ENCODE data around the gene UNKL. TPM values are rescaled to one million over a fixed set of nuclear protein-coding genes. Genes with fewer than 3 reads are reported as not detected.

UNKL gene
- total RNA-seq, 2 experiments from 2014 or later = 26.0 to 33.4 TPM

DNA sequence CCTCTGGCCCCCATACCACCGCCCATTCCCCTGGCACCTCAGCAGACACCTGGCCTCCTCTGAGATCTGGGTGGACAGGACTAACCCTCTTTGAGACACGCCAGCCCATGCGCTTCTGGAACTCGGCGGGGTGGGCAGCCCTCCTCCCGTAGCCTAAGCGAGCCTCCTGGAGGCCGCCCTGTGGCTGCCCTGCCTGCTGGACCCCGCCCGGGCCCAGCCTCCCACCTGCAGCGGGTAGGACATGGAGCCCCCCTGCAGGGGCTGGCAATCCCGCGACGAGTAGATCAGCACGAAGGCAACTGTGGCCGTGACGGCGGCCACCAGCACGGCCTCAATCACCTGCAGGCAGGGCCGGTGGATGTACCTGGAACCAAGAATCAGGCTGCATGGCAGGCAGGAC, 38.0 kb upstream of the UNKL start:
- no peak overlapping the region for H3K4me3 Mint-ChIP-seq
- ChIA-PET POLR2A (no interaction called here), CTCF (no interaction called here)
- H3K27me3 Mint-ChIP-seq = no peaks in the 10 kb centered on the region
- no peaks in the 10 kb centered on the region for H3K9me3 Mint-ChIP-seq
- intact Hi-C loops (cut with micrococcal nuclease) = no loop called here
- H3K27ac Mint-ChIP-seq = no peak overlapping the region
- peaks cover 7% of the 10 kb centered on the region for H3K4me1 Mint-ChIP-seq (ENCODE audit: low read depth)
- no peak for DNase-seq
- peaks cover 2% of the 10 kb centered on the region for H3K36me3 Mint-ChIP-seq

DNA sequence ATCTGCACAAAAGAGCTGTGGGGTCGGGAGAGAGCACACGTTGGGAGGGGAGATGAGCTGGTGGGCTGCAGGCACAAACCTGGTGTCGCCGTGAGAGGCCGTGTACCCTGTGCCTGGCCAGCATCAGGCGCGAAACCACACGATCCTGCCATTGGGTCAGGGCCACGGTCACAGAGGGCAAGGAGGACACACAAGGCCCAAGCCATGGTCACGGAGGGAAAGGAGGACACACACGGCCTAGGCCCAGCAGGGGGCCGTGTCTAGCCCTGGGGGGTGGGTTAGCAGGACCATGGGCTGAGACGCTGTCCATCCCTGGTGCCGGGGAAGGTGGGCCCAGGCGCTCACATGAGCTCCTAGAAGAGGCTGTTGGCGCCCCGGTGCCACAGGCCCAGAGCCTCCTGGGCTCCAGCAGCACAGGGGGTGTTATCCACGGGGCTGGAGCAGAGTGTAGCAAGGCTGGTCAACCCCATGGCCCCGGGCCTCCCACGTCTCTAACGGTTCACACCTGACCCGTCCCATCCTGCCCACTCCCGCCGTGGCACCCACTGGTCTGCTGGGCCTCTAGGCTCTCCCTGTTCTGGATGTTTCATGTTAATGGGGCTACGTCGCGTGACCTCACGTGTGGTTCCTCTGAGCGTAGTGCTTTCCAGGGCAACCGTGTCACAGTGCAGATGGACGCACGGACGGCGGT, 37.3 kb upstream of the UNKL start:
- no peak for DNase-seq
- Mint-ChIP-seq H3K36me3 (peaks cover 2% of the 10 kb centered on the region), H3K4me3 (no peak overlapping the region), H3K9me3 (no peaks in the 10 kb centered on the region), H3K27ac (no peak overlapping the region), H3K4me1 (ENCODE audit: low read depth) (peaks cover 7% of the 10 kb centered on the region), H3K27me3 (no peaks in the 10 kb centered on the region)
- intact Hi-C loops (cut with micrococcal nuclease) = no loop called here
- POLR2A ChIA-PET = no interaction called here
- CTCF ChIA-PET = no interaction called here

DNA sequence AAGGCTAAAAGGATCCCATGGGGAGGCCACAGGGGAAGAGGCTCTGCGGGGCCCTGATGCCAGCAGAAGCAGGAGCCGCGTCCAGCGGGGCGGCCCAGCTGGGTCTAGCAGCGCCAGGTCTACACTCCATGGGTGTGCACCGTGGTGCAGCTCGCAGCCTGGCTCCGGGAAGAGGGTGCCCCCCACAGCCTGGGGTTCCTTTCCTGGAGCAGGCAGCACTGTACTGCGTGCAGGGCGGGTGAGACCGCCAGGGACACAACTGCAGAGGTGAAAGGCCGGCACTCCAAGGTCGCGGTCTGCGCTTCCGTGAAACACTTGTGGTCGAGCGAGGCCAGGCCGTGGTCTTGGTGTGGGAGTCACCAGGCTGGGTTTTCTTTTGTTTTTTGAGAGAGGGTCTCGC, 36.3 kb upstream of the UNKL start:
- Mint-ChIP-seq H3K27me3 (no peaks in the 10 kb centered on the region), H3K36me3 (peaks cover 2% of the 10 kb centered on the region), H3K4me3 (no peak overlapping the region), H3K27ac (no peak overlapping the region), H3K4me1 (ENCODE audit: low read depth) (peaks cover 7% of the 10 kb centered on the region), H3K9me3 (no peaks in the 10 kb centered on the region)
- POLR2A ChIA-PET = no interaction called here
- no peak for DNase-seq
- CTCF ChIA-PET = no interaction called here
- intact Hi-C loops (cut with micrococcal nuclease) = no loop called here

DNA sequence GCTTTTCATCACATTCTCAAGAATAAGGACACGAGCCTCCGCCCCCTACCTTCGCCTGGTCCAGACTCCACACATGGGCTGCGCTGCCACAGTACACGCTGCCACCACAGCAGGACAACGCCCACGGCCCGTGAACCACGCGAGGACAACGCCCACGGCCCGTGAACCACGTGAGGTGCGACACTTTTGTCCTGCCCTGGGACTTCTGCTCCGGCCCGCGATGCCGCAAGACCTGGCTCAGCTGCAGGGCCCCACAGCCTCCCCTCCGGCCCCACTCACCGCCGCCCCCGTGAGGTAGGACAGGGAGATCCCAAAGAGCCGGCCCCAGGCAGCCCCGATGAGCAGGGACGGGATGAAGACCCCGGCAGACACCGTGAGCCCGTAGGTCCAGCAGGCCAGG, 35.7 kb upstream of the UNKL start:
- Mint-ChIP-seq H3K27ac (no peak overlapping the region), H3K27me3 (no peaks in the 10 kb centered on the region), H3K36me3 (peaks cover 2% of the 10 kb centered on the region), H3K4me1 (ENCODE audit: low read depth) (peaks cover 7% of the 10 kb centered on the region), H3K4me3 (no peak overlapping the region), H3K9me3 (no peaks in the 10 kb centered on the region)
- DNase-seq = no peak
- POLR2A ChIA-PET = no interaction called here
- CTCF ChIA-PET = no interaction called here
- intact Hi-C loops (cut with micrococcal nuclease) = no loop called here

DNA sequence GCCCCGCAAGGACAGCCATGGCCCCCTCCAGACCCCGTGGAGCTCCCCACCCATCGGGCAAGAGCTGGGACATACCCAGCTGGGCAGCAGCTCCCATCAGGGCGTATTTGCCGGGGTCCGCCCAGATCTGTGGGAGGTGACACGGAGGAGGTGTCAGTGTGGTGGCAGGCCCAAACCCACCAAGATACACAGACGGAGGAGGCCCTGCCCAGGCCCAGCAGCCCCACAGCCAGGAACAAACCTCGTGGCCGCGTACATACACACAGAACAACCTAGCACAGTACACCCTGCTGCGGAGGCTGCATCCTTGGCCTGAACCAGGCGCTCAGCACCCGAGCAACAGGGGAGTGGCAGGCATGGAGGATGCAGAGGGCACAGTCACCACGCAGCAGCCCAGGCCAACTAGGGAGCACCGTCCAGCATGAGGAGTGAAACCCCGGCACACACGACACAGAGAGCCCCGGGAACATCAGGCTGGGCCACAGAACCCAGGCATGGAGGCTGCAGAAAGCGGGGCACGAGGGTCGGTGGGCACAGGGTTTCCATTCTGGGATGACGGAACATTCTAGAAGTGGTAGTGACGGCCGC, 34.8 kb upstream of the UNKL start:
- Mint-ChIP-seq H3K4me1 (ENCODE audit: low read depth) (peaks cover 6% of the 10 kb centered on the region), H3K36me3 (peaks cover 2% of the 10 kb centered on the region), H3K27me3 (no peaks in the 10 kb centered on the region), H3K4me3 (no peak overlapping the region), H3K27ac (no peak overlapping the region), H3K9me3 (no peaks in the 10 kb centered on the region)
- CTCF ChIA-PET = no interaction called here
- intact Hi-C loops (cut with micrococcal nuclease) = no loop called here
- POLR2A ChIA-PET = no interaction called here
- DNase-seq = no peak

DNA sequence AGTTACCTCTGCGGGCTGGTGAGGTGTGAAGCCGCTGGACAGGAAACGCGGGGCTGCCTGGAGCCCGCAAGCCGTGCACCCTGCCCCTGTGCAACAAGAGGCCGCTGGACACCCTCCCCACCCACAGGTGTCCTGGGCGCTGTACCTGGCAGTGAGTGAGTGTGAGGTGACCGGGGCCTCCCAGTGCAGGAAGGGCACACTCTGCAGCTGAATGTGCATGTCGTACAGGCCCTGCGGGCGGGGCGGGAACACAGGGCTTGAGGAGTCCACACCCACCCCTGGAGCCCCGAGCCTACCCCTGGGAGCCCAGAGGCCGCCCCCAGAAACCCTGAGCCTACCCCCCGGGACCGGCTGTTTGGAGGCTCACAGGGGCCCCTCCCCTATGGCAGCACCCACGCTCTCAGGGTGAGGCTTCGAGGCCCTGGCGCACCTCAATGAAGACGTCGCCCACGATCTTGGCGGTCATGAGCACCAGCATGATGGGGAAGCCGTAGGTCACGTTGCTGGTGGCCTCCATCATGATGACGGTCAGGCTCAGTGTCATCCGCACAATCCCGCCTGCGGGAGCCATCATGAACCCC, 34.1 kb upstream of the UNKL start:
- H3K4me3 Mint-ChIP-seq = no peak overlapping the region

DNA sequence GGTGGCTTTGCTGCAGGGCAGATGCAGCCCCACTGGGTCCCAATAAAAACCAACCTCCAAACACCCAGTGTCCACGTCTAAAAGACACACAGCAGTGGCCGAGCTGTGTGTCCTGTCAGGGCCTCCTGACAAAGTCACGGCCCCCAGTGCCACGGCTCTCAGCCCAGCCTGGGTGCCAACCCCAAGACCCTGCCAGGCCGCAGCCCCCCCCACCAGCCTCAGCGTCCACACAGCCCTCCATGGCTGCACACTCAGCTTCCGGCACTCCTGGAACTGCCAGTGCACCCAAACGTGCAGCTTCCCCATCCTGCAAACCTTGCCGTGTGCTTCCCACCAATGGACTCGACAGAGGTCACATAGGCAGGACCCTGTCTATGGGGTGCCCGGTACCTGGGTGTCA, 33.5 kb upstream of the UNKL start:
- Mint-ChIP-seq H3K4me3 (no peak overlapping the region), H3K9me3 (no peaks in the 10 kb centered on the region), H3K4me1 (ENCODE audit: low read depth) (no peaks in the 10 kb centered on the region), H3K27me3 (no peaks in the 10 kb centered on the region), H3K36me3 (peaks cover 2% of the 10 kb centered on the region), H3K27ac (no peak overlapping the region)
- ChIA-PET POLR2A (interaction anchor here (0.6 kb wide), 1 partner anchor 191 kb away, joined by 3 read pairs; no protein-coding TSS in a partner anchor), CTCF (no interaction called here)
- DNase-seq = no peak
- intact Hi-C loops (cut with micrococcal nuclease) = no loop called here

More for the DNA sequence above, 34.1 kb upstream of the UNKL start:
- peaks cover 2% of the 10 kb centered on the region for H3K36me3 Mint-ChIP-seq
- intact Hi-C loops (cut with micrococcal nuclease) = no loop called here
- ChIA-PET POLR2A (no interaction called here), CTCF (no interaction called here)
- no peaks in the 10 kb centered on the region for H3K9me3 Mint-ChIP-seq
- H3K27me3 Mint-ChIP-seq = no peaks in the 10 kb centered on the region
- no peak overlapping the region for H3K27ac Mint-ChIP-seq
- no peak for DNase-seq
- peaks cover under 1% of the 10 kb centered on the region for H3K4me1 Mint-ChIP-seq (ENCODE audit: low read depth)

DNA sequence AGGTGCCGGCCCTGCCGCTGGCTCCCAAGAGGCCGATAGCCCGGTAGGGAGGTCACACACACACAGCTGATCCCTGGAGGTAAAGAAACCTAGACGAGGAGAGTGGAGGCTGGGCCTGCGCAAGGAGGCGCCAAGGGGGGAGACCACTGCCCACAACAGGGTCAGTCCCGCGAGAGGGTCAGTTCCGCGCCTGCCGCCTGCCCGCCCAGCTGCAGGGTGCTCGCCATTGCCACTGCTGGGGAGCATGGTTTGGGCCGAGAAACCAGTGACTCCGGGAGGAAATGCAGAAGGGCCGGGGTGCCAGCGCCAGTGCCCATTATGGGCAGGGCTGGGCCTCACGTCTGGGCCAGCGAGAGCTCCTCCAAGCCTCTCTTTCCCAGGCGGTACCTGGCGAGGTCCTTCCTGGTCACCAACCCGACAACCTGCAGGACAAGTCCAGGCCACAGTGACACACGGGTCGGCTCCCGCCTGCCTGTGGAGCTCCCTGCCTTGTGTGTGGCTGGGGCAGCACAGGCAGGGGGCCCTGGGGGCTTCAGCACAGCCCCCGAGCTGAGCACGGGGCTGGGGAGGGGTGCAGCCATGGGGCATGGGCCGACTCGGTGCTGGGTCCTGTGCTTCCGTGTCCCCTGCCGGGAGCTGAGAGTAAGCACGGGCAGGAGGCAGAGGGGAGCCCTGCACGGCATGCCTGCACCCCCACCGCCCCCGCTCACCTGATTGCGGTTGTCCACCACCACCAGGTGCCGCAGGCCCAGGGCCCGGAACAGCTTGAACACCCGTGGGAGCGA, 32.0 kb upstream of the UNKL start:
- DNase-seq = no peak
- POLR2A ChIA-PET = no interaction called here
- no peaks in the 10 kb centered on the region for H3K9me3 Mint-ChIP-seq
- no peaks in the 10 kb centered on the region for H3K4me1 Mint-ChIP-seq (ENCODE audit: low read depth)
- no peaks in the 10 kb centered on the region for H3K27me3 Mint-ChIP-seq
- no peak overlapping the region for H3K4me3 Mint-ChIP-seq
- intact Hi-C loops (cut with micrococcal nuclease) = no loop called here
- no peak overlapping the region for H3K27ac Mint-ChIP-seq
- peaks cover 2% of the 10 kb centered on the region for H3K36me3 Mint-ChIP-seq
- CTCF ChIA-PET = no interaction called here

DNA sequence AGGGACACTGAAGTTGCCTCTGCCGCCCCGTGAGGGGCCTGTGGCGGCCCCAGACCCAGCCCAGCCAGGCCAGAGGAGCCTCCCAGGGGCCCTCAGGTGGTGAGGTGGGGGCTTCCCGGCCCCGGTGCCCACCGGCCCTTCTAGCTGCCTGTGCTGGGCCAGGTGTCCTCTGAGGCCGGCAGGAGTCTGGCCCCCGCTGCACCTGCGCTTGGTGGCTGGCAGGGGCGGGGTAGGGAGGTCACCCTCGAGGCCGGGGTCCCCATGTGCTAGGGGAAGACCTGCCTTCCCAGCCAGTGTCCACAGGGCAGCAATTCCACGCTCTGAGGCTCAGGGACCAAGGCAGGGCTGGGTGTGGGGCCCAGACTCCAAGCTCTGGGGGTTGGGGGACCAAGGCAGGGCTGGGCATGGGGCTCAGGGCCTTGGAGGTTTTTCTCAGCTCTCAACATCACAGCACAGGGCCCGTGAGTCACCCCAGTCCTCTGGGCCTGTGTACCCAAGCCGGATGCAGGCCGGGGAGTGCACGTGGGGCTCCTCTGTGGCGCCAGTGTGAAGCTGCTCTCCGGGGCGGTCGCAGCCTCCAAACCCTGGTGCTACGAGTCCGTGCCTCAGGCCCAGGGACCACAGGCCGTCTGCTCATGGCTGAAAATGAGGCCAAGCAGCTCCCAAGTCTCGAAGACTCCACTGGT, 31.2 kb upstream of the UNKL start:
- no peaks in the 10 kb centered on the region for H3K4me1 Mint-ChIP-seq (ENCODE audit: low read depth)
- H3K4me3 Mint-ChIP-seq = no peak overlapping the region
- ChIA-PET CTCF (no interaction called here), POLR2A (no interaction called here)
- H3K9me3 Mint-ChIP-seq = no peaks in the 10 kb centered on the region
- H3K27me3 Mint-ChIP-seq = no peaks in the 10 kb centered on the region
- no peaks in the 10 kb centered on the region for H3K36me3 Mint-ChIP-seq
- no peak for DNase-seq
- no peak overlapping the region for H3K27ac Mint-ChIP-seq
- intact Hi-C loops (cut with micrococcal nuclease) = no loop called here

DNA sequence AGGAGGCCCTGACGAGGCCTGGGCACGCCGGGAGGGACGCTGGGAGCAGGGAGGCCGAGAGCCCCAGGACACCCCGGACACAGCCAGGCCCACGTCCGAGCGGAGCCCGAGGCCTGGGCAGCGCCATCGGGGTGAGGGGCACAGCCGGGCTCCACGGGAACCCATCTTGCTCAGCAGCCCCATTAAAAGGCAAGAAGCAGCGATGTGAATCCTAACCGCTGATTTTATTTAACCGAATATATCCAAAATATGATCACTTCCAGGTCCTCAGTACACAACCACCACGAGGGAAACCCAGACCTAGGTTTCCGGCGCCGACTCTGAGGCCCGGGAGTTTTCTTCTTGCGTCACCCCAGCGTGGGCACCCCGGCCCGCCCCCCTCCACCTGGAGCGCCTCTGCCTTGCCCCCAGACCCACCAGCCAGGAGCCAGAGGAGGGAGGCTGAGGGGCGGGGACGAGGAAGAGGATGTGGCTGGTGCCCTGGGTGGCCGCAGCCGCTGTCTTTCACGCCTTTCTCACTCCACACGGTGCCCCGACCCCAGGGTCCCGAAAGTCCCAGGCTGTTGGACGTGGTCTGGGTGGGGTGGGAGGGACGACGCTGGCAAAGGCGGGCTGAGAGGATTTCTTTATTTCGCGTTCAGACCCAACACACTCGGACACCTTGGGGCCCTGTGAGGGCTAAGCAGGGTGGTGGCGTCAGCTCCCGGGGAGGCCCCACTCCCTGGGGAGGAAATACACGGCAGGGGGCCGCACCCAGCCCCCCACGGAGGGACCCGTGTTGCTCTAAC, 30.4 kb upstream of the UNKL start:
- CTCF ChIA-PET = no interaction called here
- H3K4me3 Mint-ChIP-seq = no peak overlapping the region
- H3K9me3 Mint-ChIP-seq = no peaks in the 10 kb centered on the region
- no peaks in the 10 kb centered on the region for H3K4me1 Mint-ChIP-seq (ENCODE audit: low read depth)
- H3K27ac Mint-ChIP-seq = no peak overlapping the region
- no peaks in the 10 kb centered on the region for H3K36me3 Mint-ChIP-seq
- DNase-seq = no peak
- intact Hi-C loops (cut with micrococcal nuclease) = no loop called here
- H3K27me3 Mint-ChIP-seq = no peaks in the 10 kb centered on the region
- POLR2A ChIA-PET = no interaction called here

DNA sequence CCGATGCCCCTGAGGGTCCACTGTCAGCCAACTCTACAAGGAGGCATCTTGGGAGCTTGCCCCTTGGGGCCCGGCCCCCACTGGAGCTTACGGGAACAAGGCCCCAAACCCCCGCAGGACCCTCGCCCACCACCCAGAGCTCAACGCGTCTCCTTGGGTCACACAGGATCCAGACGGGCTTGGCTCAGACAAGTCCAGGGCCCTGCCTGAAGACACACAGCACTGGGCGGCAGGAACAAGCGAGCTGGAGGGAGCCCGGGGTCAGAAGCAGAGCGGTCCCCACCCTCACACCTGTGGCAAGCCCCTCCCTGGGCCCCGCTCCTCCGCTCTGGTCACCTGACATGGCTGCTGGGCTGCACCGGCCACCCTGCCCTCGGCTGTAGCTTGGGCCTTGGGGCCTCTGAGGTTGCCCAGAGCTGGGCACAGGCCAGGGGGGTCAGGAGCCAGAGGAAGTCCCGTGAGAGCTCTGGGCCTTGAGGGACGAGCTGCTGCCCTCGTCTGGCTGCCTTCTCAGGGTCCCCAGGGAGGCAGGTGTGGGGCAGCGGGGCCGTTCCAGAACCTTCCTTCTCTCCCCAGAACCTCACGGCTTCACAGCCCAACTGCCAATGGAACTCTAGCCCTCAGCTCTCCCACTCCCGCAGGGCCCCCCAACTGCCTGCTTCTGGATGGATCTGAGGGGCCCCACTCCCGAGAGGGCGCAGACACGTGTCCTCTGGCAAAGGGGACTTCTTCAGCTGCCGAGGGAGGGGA, 29.7 kb upstream of the UNKL start, which contains the start of gene CCDC154:
TSS of gene CCDC154 (minus strand) at position 577 of the 750 bp plus-strand sequence. CDS start at position 343, 234 bp downstream.
- Mint-ChIP-seq H3K36me3 (no peaks in the 10 kb centered on the region), H3K4me3 (no peak within 1 kb of the TSS), H3K4me1 (ENCODE audit: low read depth) (no peaks in the 10 kb centered on the region), H3K9me3 (no peaks in the 10 kb centered on the region), H3K27ac (no peak within 1 kb of the TSS), H3K27me3 (no peaks in the 10 kb centered on the region)
- DNase-seq = no peak
- CTCF ChIA-PET = no interaction called here
- intact Hi-C loops (cut with micrococcal nuclease) = no loop called here
- POLR2A ChIA-PET = no interaction called here
